Left forelimb (tissue), 1 donor: ENCODE measurements around the gene RPL27A.
A peak's percentile ranks its signal among the peaks of the same experiment; 100 is the strongest.

ENCODE experiments used
- DNase-seq: peaks from one replicate; pipeline ENCODE4 v3.0.0-alpha.2; 2018; ENCODE audit warnings: low spot score

RPL27A gene

GRCh38 chr11:8721609-8722500 is 39.3 kb downstream of the RPL27A start:
- peak; percentile 82 for DNase-seq

- no peak for DNase-seq
Observed at GRCh38 chr11:8722809-8723208, 40.2 kb downstream of the RPL27A start.

- DNase-seq = no peak
Observed at GRCh38 chr11:8723711-8724110, 41.1 kb downstream of the RPL27A start.

GRCh38 chr11:8724682-8725081 is 42.1 kb downstream of the RPL27A start:
- DNase-seq = no peak

- no peak for DNase-seq
Observed at GRCh38 chr11:8726395-8726794, 43.8 kb downstream of the RPL27A start.

- no peak for DNase-seq
Observed at GRCh38 chr11:8728563-8728962, 46.0 kb downstream of the RPL27A start.

- no peak for DNase-seq
Observed at GRCh38 chr11:8729067-8729466, 46.5 kb downstream of the RPL27A start.

- DNase-seq = no peak
Observed at GRCh38 chr11:8729837-8730696, 47.5 kb downstream of the RPL27A start.

GRCh38 chr11:8730697-8731020 is 48.1 kb downstream of the RPL27A start:
- no peak for DNase-seq

GRCh38 chr11:8731647-8732323 is 49.2 kb downstream of the RPL27A start:
- DNase-seq = no peak

- DNase-seq = no peak
Observed at GRCh38 chr11:8732324-8732670, 49.7 kb downstream of the RPL27A start.

- DNase-seq = no peak
Observed at GRCh38 chr11:8732748-8733241, 50.2 kb downstream of the RPL27A start.

GRCh38 chr11:8733852-8734251 is 51.3 kb downstream of the RPL27A start:
- DNase-seq = no peak

GRCh38 chr11:8735094-8735493 is 52.5 kb downstream of the RPL27A start:
- no peak for DNase-seq

- DNase-seq = no peak
Observed at GRCh38 chr11:8739309-8739793, 56.8 kb downstream of the RPL27A start.
